GM12878 (cell line): Measurements from ENCODE around the gene DCDC1.

Experiments
- CTCF ChIP-seq, 3 experiments: IDR thresholded peaks in 2 of 3; conservative IDR thresholded peaks in 1 of 3; 2 replicates each; pipeline ENCODE4 v1.5.1; 2011; ENCODE audit warnings: low read depth in 3 of 3, low read length in 3 of 3, mild to moderate bottlenecking in 3 of 3, control low read depth in 2 of 3, moderate library complexity in 2 of 3, inconsistent platforms in 1 of 3, mixed read lengths in 1 of 3; ENCODE audit not compliant: control insufficient read depth in 2 of 3, insufficient read depth in 1 of 3; ENCODE audit errors: extremely low read depth in 1 of 3
- EP300 ChIP-seq, 2 experiments: fragments of 150-350 bp in 1 of 2; IDR thresholded peaks; 2 replicates each; pipeline ENCODE4 v1.6.1; 2011 to 2012; ENCODE audit warnings: low read depth in 2 of 2, low read length in 2 of 2, borderline replicate concordance in 1 of 2, improper control_type of control experiment in 1 of 2, inconsistent platforms in 1 of 2; ENCODE audit not compliant: control insufficient read depth in 1 of 2
- HDAC6 ChIP-seq: fragments of 200-600 bp; sonication (generic); IDR thresholded peaks from one replicate; pipeline ENCODE4 v1.8.0; 2017; ENCODE audit warnings: antibody characterized with exemption; ENCODE audit not compliant: unreplicated experiment
- POLR2AphosphoS5 ChIP-seq: IDR thresholded peaks from 2 replicates; pipeline ENCODE4 v1.6.1; 2011; ENCODE audit warnings: mild to moderate bottlenecking, low read length, inconsistent platforms
- POU2F2 ChIP-seq: IDR thresholded peaks from 3 replicates; pipeline ENCODE4 v1.6.1; 2011; ENCODE audit warnings: low read depth, mild to moderate bottlenecking, low read length, borderline replicate concordance
- ZBTB33 ChIP-seq: fragments of 450-650 bp; IDR thresholded peaks from 2 replicates; pipeline ENCODE4 v1.6.1; 2017; ENCODE audit warnings: mild to moderate bottlenecking
- ZNF207 ChIP-seq: fragments of 450-650 bp; IDR thresholded peaks from 2 replicates; pipeline ENCODE4 v1.6.1; 2014; ENCODE audit warnings: antibody characterized with exemption, mild to moderate bottlenecking, borderline replicate concordance

GRCh38 chr11:30889143-30889794, 480.3 kb downstream of the DCDC1 start:
- no peak for TF ChIP-seq ZBTB33
- TF ChIP-seq HDAC6 = no peak
- no peak for TF ChIP-seq CTCF (IDR thresholded peaks at IDR 0.05 in 2 of 3, conservative IDR thresholded peaks at IDR 0.05 in 1 of 3; ENCODE audit: control insufficient read depth in 2 of 3, extremely low read depth in 1 of 3, insufficient read depth in 1 of 3, low read depth in 3 of 3, low read length in 3 of 3)
- TF ChIP-seq ZNF207 = no peak
- TF ChIP-seq EP300 (IDR thresholded peaks at IDR 0.05; ENCODE audit: borderline replicate concordance in 1 of 2, control insufficient read depth in 1 of 2, low read depth in 2 of 2, low read length in 2 of 2) = no peak
- no peak for TF ChIP-seq POU2F2
- no peak for TF ChIP-seq POLR2AphosphoS5
